Panc1 (cell line): Measurements from ENCODE around the gene FAM53A.

ENCODE experiments used
- CTCF ChIP-seq: fragments of 450-650 bp; IDR thresholded peaks from 2 replicates; pipeline ENCODE4 v1.5.1; 2017; ENCODE audit warnings: mild to moderate bottlenecking
- REST ChIP-seq, 2 experiments: IDR thresholded peaks; 2 replicates each; pipeline ENCODE4 v1.6.1; 2011 to 2012; ENCODE audit warnings: low read depth in 2 of 2, control low read depth in 1 of 2, low read length in 1 of 2, mild to moderate bottlenecking in 1 of 2, moderate library complexity in 1 of 2; ENCODE audit not compliant: insufficient read depth in 1 of 2
- SIN3A ChIP-seq: IDR thresholded peaks from 2 replicates; pipeline ENCODE4 v1.6.1; 2012; ENCODE audit warnings: low read depth, mild to moderate bottlenecking, low read length, moderate library complexity, borderline replicate concordance; ENCODE audit not compliant: insufficient read depth

GRCh38 chr4:1651609-1652008 lies 32.5 kb downstream of the FAM53A start:
- TF ChIP-seq CTCF, result no peak
- TF ChIP-seq SIN3A, result no peak
- TF ChIP-seq REST (IDR thresholded peaks at IDR 0.05; ENCODE audit: insufficient read depth in 1 of 2, low read depth in 2 of 2, low read length in 1 of 2), result no peak
